Neural crest cell (in vitro differentiated cells): ENCODE data around the gene SH2D4B. TPM values are rescaled to one million over a fixed set of nuclear protein-coding genes. Genes with fewer than 3 reads are reported as not detected.
"Not testable (repeated sequence)": the region's sequence is repeated elsewhere in the genome, so short reads cannot be mapped to it uniquely, and the experiment has no call there.

Source experiments
- DNase-seq: peaks from one replicate; pipeline ENCODE4 v3.0.0; 2021; ENCODE audit warnings: low read depth, mixed read lengths, low spot score
- H3K27ac Mint-ChIP-seq: one replicate; pipeline ENCODE4 v1.8.0; 2021; ENCODE audit warnings: mild to moderate bottlenecking, mixed read lengths; ENCODE audit not compliant: unreplicated experiment
- H3K27me3 Mint-ChIP-seq: 2 replicates; pipeline ENCODE4 v1.8.0; 2021; ENCODE audit warnings: low read depth, mild to moderate bottlenecking, mixed read lengths
- H3K36me3 Mint-ChIP-seq: 2 replicates; pipeline ENCODE4 v1.8.0; 2021; ENCODE audit warnings: low read depth, mild to moderate bottlenecking, mixed read lengths
- H3K4me1 Mint-ChIP-seq: 2 replicates; pipeline ENCODE4 v1.8.0; 2021; ENCODE audit warnings: mixed read lengths
- H3K4me3 Mint-ChIP-seq: one replicate; pipeline ENCODE4 v1.8.0; 2021; ENCODE audit warnings: mild to moderate bottlenecking, mixed read lengths
- H3K9me3 Mint-ChIP-seq: 2 replicates; pipeline ENCODE4 v1.8.0; 2021; ENCODE audit warnings: mixed read lengths
- total RNA-seq: library from RNA; stranded (reverse); gene quantifications from 2 replicates; pipeline ENCODE4 v1.2.1, GENCODE V29; 2021
- TF ChIP-seq, protein P1 (sequence below): fragments of 200-600 bp; sonication (generic); conservative IDR thresholded peaks from 2 replicates; pipeline ENCODE4 v1.5.0; 2021; ENCODE audit warnings: antibody characterized with exemption, mild to moderate bottlenecking

Gene SH2D4B
- total RNA-seq, 1 donor from 2014 or later, result 0.09 TPM

DNA sequence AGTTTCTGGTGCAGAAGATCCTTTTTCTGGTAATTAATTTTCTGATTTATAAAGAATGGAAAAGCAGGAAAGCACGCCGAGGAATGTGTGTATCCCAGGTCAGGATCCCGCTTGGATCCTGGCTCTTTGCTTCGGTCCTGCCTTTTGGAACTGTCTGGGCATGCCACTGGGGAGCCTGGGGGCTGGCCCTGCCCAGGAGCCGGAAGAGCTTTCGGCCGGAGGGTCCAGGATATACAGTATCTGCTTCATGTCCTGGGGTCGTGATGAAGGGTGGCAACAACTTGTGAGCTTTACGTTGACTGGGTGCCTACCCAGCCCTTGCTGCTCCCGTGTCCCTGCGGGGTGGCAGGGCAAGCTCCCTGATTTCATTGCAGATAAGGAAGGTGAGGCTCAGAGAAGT, 2.4 kb downstream of the SH2D4B start:
- no peak for DNase-seq
- Mint-ChIP-seq H3K9me3 (no peaks in the 10 kb centered on the region), H3K4me1 (no peaks in the 10 kb centered on the region)

DNA sequence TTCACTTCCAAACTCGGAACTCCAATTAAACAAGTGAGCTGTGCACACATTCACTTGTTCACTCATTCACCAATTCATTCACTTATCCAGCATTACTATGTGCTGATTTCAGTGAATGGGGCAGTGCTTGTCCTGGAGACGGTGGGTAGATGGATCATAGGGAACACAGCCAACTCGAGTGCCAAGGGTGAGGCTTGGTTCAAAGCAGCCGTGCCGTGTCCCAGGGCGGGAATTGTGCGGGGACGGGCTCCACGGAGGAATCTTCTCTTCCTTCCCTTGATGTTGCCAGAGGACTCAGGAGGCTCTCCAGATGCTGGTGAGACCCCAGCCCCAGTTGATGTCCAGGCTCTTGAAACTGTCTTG, 2.9 kb downstream of the SH2D4B start:
- Mint-ChIP-seq H3K36me3 (peaks cover 7% of the 10 kb centered on the region), H3K27ac (no peak overlapping the region), H3K4me3 (no peak overlapping the region), H3K4me1 (no peaks in the 10 kb centered on the region), H3K27me3 (no peaks in the 10 kb centered on the region), H3K9me3 (no peaks in the 10 kb centered on the region)
- DNase-seq, result no peak
- TF ChIP-seq, protein P1, sequence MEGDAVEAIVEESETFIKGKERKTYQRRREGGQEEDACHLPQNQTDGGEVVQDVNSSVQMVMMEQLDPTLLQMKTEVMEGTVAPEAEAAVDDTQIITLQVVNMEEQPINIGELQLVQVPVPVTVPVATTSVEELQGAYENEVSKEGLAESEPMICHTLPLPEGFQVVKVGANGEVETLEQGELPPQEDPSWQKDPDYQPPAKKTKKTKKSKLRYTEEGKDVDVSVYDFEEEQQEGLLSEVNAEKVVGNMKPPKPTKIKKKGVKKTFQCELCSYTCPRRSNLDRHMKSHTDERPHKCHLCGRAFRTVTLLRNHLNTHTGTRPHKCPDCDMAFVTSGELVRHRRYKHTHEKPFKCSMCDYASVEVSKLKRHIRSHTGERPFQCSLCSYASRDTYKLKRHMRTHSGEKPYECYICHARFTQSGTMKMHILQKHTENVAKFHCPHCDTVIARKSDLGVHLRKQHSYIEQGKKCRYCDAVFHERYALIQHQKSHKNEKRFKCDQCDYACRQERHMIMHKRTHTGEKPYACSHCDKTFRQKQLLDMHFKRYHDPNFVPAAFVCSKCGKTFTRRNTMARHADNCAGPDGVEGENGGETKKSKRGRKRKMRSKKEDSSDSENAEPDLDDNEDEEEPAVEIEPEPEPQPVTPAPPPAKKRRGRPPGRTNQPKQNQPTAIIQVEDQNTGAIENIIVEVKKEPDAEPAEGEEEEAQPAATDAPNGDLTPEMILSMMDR, result no peak

More for the DNA sequence above, 2.4 kb downstream of the SH2D4B start:
- Mint-ChIP-seq H3K36me3 (peaks cover 10% of the 10 kb centered on the region), H3K27me3 (no peaks in the 10 kb centered on the region), H3K4me3 (no peak overlapping the region), H3K27ac (no peak overlapping the region)
- TF ChIP-seq, protein P1, result no peak

DNA sequence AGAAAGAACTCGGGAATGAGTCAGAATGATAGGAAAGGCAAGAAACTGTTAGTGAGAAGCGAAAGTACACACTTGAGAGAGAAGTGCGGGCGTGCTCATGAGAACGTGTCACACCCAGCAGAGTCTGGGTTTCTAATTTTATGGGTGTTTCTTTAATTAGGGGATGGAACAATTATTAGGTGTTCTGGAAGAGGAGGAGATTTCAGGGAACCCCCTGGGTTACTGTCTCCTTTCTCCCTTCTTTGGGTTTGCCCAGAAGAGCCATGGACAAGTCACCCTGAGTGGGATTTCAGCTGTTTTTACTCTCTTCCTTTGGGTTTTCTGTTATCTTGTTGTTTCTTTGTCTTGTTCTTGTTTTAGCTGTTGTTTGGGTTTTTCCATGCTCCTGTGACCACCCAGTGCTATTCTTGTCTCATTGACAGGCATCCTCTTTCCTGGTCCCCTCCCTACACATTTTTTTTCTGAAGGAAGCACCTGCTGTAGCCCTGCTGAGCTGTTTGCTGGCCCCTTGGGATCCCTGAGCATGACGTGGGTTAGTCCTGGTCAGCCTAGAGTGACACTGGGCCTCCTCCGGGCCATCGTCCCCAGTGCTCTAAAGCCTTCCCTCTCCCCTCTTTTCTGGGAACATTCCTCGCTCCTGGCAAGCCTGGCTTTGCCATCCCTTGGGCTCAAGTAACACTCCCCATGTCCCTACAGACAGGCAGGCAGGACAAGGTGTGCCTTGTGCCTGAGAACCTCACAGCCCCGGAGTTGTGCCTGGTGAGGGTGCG, 3.5 kb downstream of the SH2D4B start:
- no peaks in the 10 kb centered on the region for H3K4me1 Mint-ChIP-seq
- H3K4me3 Mint-ChIP-seq, result no peak overlapping the region
- peaks cover 4% of the 10 kb centered on the region for H3K36me3 Mint-ChIP-seq
- H3K9me3 Mint-ChIP-seq, result no peaks in the 10 kb centered on the region
- no peak overlapping the region for H3K27ac Mint-ChIP-seq
- H3K27me3 Mint-ChIP-seq, result no peaks in the 10 kb centered on the region
- TF ChIP-seq, protein P1, result no peak
- no peak for DNase-seq

GRCh38 chr10:80542053-80542452, 4.4 kb downstream of the SH2D4B start:
- Mint-ChIP-seq H3K9me3 (no peaks in the 10 kb centered on the region), H3K27ac (no peak overlapping the region), H3K4me1 (no peaks in the 10 kb centered on the region), H3K4me3 (no peak overlapping the region), H3K27me3 (no peaks in the 10 kb centered on the region), H3K36me3 (no peaks in the 10 kb centered on the region)
- TF ChIP-seq, protein P1, result no peak
- DNase-seq, result no peak

GRCh38 chr10:80542652-80543318, 5.1 kb downstream of the SH2D4B start:
- no peaks in the 10 kb centered on the region for H3K9me3 Mint-ChIP-seq
- TF ChIP-seq, protein P1, result no peak
- no peaks in the 10 kb centered on the region for H3K4me1 Mint-ChIP-seq
- H3K27me3 Mint-ChIP-seq, result no peaks in the 10 kb centered on the region
- no peak for DNase-seq
- H3K27ac Mint-ChIP-seq, result no peak overlapping the region
- H3K36me3 Mint-ChIP-seq, result no peaks in the 10 kb centered on the region
- H3K4me3 Mint-ChIP-seq, result no peak overlapping the region

- not testable (repeated sequence) for H3K36me3 Mint-ChIP-seq, H3K4me1 Mint-ChIP-seq, H3K9me3 Mint-ChIP-seq, H3K27me3 Mint-ChIP-seq, H3K4me3 Mint-ChIP-seq, DNase-seq, H3K27ac Mint-ChIP-seq
Measured at GRCh38 chr10:80543319-80543672, 5.6 kb downstream of the SH2D4B start.
